GM12878 (cell line): ENCODE results near the gene ITPRIPL2.

Experiments
- CREM ChIP-seq: IDR thresholded peaks from 2 replicates; pipeline ENCODE4 v1.6.1; 2014; ENCODE audit warnings: antibody characterized with exemption, low read depth
- EP300 ChIP-seq, 2 experiments: fragments of 150-350 bp in 1 of 2; IDR thresholded peaks; 2 replicates each; pipeline ENCODE4 v1.6.1; 2011 to 2012; ENCODE audit warnings: low read depth in 2 of 2, low read length in 2 of 2, borderline replicate concordance in 1 of 2, improper control_type of control experiment in 1 of 2, inconsistent platforms in 1 of 2; ENCODE audit not compliant: control insufficient read depth in 1 of 2
- EZH2 ChIP-seq: IDR thresholded peaks from 2 replicates; pipeline ENCODE4 v1.6.1; 2012; ENCODE audit warnings: low read depth, mild to moderate bottlenecking, control low read depth, inconsistent platforms, low read length, borderline replicate concordance; ENCODE audit not compliant: control insufficient read depth
- FOXM1 ChIP-seq: IDR thresholded peaks from 2 replicates; pipeline ENCODE4 v1.6.1; 2012; ENCODE audit warnings: low read depth, mild to moderate bottlenecking, inconsistent platforms, low read length, moderate library complexity
- POLR2A ChIP-seq: IDR thresholded peaks from 2 replicates; pipeline ENCODE4 v1.6.1; 2011; ENCODE audit warnings: low read depth, mild to moderate bottlenecking, low read length
- POLR2AphosphoS5 ChIP-seq: IDR thresholded peaks from 2 replicates; pipeline ENCODE4 v1.6.1; 2011; ENCODE audit warnings: mild to moderate bottlenecking, low read length, inconsistent platforms
- RAD21 ChIP-seq: IDR thresholded peaks from 2 replicates; pipeline ENCODE4 v1.6.1; 2011; ENCODE audit warnings: mild to moderate bottlenecking, low read depth, low read length, moderate library complexity; ENCODE audit not compliant: insufficient read depth
- RB1 ChIP-seq: fragments of 450-650 bp; formaldehyde crosslinking; IDR thresholded peaks from 2 replicates; pipeline ENCODE4 v1.6.1; 2017; ENCODE audit warnings: mild to moderate bottlenecking, borderline replicate concordance
- SUZ12 ChIP-seq: fragments of 200-600 bp; sonication (generic); IDR thresholded peaks from one replicate; pipeline ENCODE4 v1.6.1; 2018; ENCODE audit warnings: antibody characterized with exemption, mild to moderate bottlenecking; ENCODE audit not compliant: unreplicated experiment
- TAF1 ChIP-seq: IDR thresholded peaks from 2 replicates; pipeline ENCODE4 v1.6.1; 2011; ENCODE audit warnings: mild to moderate bottlenecking, low read depth, low read length, borderline replicate concordance
- TARDBP ChIP-seq: IDR thresholded peaks from 2 replicates; pipeline ENCODE4 v1.6.1; 2016; ENCODE audit warnings: borderline replicate concordance
- TF ChIP-seq, protein P1 (sequence below), 3 experiments: IDR thresholded peaks in 2 of 3; conservative IDR thresholded peaks in 1 of 3; 2 replicates each; pipeline ENCODE4 v1.5.1; 2011; ENCODE audit warnings: low read depth in 3 of 3, low read length in 3 of 3, mild to moderate bottlenecking in 3 of 3, control low read depth in 2 of 3, moderate library complexity in 2 of 3, inconsistent platforms in 1 of 3, mixed read lengths in 1 of 3; ENCODE audit not compliant: control insufficient read depth in 2 of 3, insufficient read depth in 1 of 3; ENCODE audit errors: extremely low read depth in 1 of 3
- TF ChIP-seq, protein P2 (sequence below): IDR thresholded peaks from 2 replicates; pipeline ENCODE4 v1.6.1; 2012; ENCODE audit warnings: low read depth, low read length, improper control_type of control experiment

DNA sequence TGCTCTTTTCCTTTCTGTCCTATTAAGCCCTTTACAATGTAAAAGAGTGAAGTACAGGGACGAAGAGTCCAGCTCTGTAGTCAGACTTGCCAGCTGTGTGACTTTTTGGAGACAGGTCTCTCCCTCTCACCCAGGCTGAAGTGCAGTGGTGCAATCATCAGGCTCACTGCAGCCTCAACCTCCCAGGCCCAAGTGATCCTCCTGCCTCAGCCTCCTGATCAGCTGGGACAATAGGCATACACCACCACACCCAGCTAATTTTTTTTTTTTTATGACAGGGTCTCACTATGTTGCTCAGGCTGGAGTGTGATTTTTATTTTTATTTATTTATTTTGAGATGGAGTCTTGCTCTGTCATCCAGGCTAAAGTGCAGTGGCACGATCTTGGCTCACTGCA is 7.1 kb upstream of the ITPRIPL2 start:
- TF ChIP-seq EP300 (IDR thresholded peaks at IDR 0.05; ENCODE audit: borderline replicate concordance in 1 of 2, control insufficient read depth in 1 of 2, low read depth in 2 of 2, low read length in 2 of 2) (no peak), TARDBP (no peak), RAD21 (no peak), POLR2AphosphoS5 (no peak), TAF1 (no peak), POLR2A (no peak), CREM (no peak), SUZ12 (no peak), FOXM1 (no peak), EZH2 (no peak), RB1 (no peak)
- TF ChIP-seq, protein P1, sequence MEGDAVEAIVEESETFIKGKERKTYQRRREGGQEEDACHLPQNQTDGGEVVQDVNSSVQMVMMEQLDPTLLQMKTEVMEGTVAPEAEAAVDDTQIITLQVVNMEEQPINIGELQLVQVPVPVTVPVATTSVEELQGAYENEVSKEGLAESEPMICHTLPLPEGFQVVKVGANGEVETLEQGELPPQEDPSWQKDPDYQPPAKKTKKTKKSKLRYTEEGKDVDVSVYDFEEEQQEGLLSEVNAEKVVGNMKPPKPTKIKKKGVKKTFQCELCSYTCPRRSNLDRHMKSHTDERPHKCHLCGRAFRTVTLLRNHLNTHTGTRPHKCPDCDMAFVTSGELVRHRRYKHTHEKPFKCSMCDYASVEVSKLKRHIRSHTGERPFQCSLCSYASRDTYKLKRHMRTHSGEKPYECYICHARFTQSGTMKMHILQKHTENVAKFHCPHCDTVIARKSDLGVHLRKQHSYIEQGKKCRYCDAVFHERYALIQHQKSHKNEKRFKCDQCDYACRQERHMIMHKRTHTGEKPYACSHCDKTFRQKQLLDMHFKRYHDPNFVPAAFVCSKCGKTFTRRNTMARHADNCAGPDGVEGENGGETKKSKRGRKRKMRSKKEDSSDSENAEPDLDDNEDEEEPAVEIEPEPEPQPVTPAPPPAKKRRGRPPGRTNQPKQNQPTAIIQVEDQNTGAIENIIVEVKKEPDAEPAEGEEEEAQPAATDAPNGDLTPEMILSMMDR (IDR thresholded peaks at IDR 0.05 in 2 of 3, conservative IDR thresholded peaks at IDR 0.05 in 1 of 3; ENCODE audit: control insufficient read depth in 2 of 3, extremely low read depth in 1 of 3, insufficient read depth in 1 of 3, low read depth in 3 of 3, low read length in 3 of 3): no peak
- TF ChIP-seq, protein P2, sequence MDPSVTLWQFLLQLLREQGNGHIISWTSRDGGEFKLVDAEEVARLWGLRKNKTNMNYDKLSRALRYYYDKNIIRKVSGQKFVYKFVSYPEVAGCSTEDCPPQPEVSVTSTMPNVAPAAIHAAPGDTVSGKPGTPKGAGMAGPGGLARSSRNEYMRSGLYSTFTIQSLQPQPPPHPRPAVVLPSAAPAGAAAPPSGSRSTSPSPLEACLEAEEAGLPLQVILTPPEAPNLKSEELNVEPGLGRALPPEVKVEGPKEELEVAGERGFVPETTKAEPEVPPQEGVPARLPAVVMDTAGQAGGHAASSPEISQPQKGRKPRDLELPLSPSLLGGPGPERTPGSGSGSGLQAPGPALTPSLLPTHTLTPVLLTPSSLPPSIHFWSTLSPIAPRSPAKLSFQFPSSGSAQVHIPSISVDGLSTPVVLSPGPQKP: no peak
